WTC11 (cell line): ENCODE results near the gene PPP3R1. TPM values are rescaled to one million over a fixed set of nuclear protein-coding genes. Genes with fewer than 3 reads are reported as not detected.

Source experiments
- ATAC-seq: fragments of 200-7000 bp; cut with Tn5 transposase; 2 replicates; pipeline ENCODE4 v1.10.0; 2021; ENCODE audit warnings: mild to moderate bottlenecking, moderate library complexity
- CTCF ChIA-PET: fragments of 300-600 bp; sonication (Branson Sonifier 250); formaldehyde crosslinking; loops from one replicate; lab custom pipeline; 2021; ENCODE audit warnings: antibody characterized with exemption; lab: Charles Lee
- POLR2A ChIA-PET: fragments of 350-600 bp; sonication (Branson Sonifier 250); formaldehyde crosslinking; loops from one replicate; lab custom pipeline; 2021; ENCODE audit warnings: antibody characterized with exemption; lab: Charles Lee
- DNase-seq: peaks from one replicate; pipeline ENCODE4 v3.0.0; 2021; ENCODE audit warnings: low spot score
- H3K27ac Mint-ChIP-seq: 2 replicates; pipeline ENCODE4 v1.8.0; 2021; ENCODE audit warnings: mixed read lengths
- H3K27me3 Mint-ChIP-seq: 2 replicates; pipeline ENCODE4 v1.8.0; 2021; ENCODE audit warnings: low read depth, mild to moderate bottlenecking, moderate library complexity, mixed read lengths
- H3K36me3 Mint-ChIP-seq: 2 replicates; pipeline ENCODE4 v1.8.0; 2021; ENCODE audit warnings: mixed read lengths
- H3K4me1 Mint-ChIP-seq: 2 replicates; pipeline ENCODE4 v1.8.0; 2022; ENCODE audit warnings: mixed read lengths
- H3K4me3 Mint-ChIP-seq: 2 replicates; pipeline ENCODE4 v1.8.0; 2021; ENCODE audit warnings: mild to moderate bottlenecking, moderate library complexity, mixed read lengths
- H3K9me3 Mint-ChIP-seq: 2 replicates; pipeline ENCODE4 v1.8.0; 2021; ENCODE audit warnings: mixed read lengths
- AFF4 ChIP-seq: sonication (generic); formaldehyde crosslinking; IDR thresholded peaks from 2 replicates; pipeline ENCODE4 v1.8.1; 2023; ENCODE audit warnings: mild to moderate bottlenecking, missing genetic modification reagents, borderline replicate concordance
- ATF1 ChIP-seq: sonication (generic); formaldehyde crosslinking; IDR thresholded peaks from 2 replicates; pipeline ENCODE4 v1.8.1; 2023; ENCODE audit warnings: mild to moderate bottlenecking, moderate library complexity, missing genetic modification reagents
- ELF4 ChIP-seq: sonication (generic); formaldehyde crosslinking; IDR thresholded peaks from 2 replicates; pipeline ENCODE4 v1.8.1; 2022; ENCODE audit warnings: low read depth, mild to moderate bottlenecking, moderate library complexity, missing genetic modification reagents
- ERG ChIP-seq: fragments of 250-450 bp; sonication (Bioruptor Pico); IDR thresholded peaks from 2 replicates; pipeline ENCODE4 v1.8.0; 2021; ENCODE audit warnings: mild to moderate bottlenecking
- ETV6 ChIP-seq: sonication (generic); formaldehyde crosslinking; IDR thresholded peaks from 2 replicates; pipeline ENCODE4 v1.8.1; 2022; ENCODE audit warnings: mild to moderate bottlenecking, missing genetic modification reagents
- FOXJ3 ChIP-seq: sonication (generic); formaldehyde crosslinking; IDR thresholded peaks from 2 replicates; pipeline ENCODE4 v1.9.0; 2021; ENCODE audit warnings: missing genetic modification reagents, mild to moderate bottlenecking, borderline replicate concordance
- FOXP1 ChIP-seq: sonication (generic); formaldehyde crosslinking; IDR thresholded peaks from 2 replicates; pipeline ENCODE4 v1.8.0; 2022; ENCODE audit warnings: missing genetic modification reagents, mild to moderate bottlenecking, moderate library complexity, borderline replicate concordance
- GTF2I ChIP-seq: fragments of 250-450 bp; sonication (Bioruptor Pico); conservative IDR thresholded peaks from 2 replicates; pipeline ENCODE4 v1.4.0; 2021; ENCODE audit warnings: mild to moderate bottlenecking
- HMGA2 ChIP-seq: fragments of 250-450 bp; sonication (Bioruptor Pico); IDR thresholded peaks from 2 replicates; pipeline ENCODE4 v1.4.0; 2021; ENCODE audit warnings: mild to moderate bottlenecking, moderate library complexity
- IRF1 ChIP-seq: sonication (generic); formaldehyde crosslinking; IDR thresholded peaks from 2 replicates; pipeline ENCODE4 v1.8.0; 2023; ENCODE audit warnings: missing genetic modification reagents
- JAZF1 ChIP-seq: fragments of 250-450 bp; sonication (Bioruptor Pico); IDR thresholded peaks from 2 replicates; pipeline ENCODE4 v1.9.0; 2021; ENCODE audit warnings: moderate library complexity, mild to moderate bottlenecking, inconsistent platforms
- KAT7 ChIP-seq: sonication (generic); formaldehyde crosslinking; IDR thresholded peaks from 2 replicates; pipeline ENCODE4 v1.8.1; 2023; ENCODE audit warnings: missing genetic modification reagents, mild to moderate bottlenecking, borderline replicate concordance
- NFE2L1 ChIP-seq: sonication (generic); formaldehyde crosslinking; IDR thresholded peaks from 2 replicates; pipeline ENCODE4 v1.8.1; 2023; ENCODE audit warnings: missing genetic modification reagents
- OVOL2 ChIP-seq: fragments of 250-450 bp; sonication (Bioruptor Pico); IDR thresholded peaks from 2 replicates; pipeline ENCODE4 v1.9.0; 2021; ENCODE audit warnings: mild to moderate bottlenecking, borderline replicate concordance
- PRRX2 ChIP-seq: fragments of 250-450 bp; sonication (Bioruptor Pico); IDR thresholded peaks from 2 replicates; pipeline ENCODE4 v1.8.0; 2021; ENCODE audit warnings: mild to moderate bottlenecking
- SMAD3 ChIP-seq: sonication (generic); formaldehyde crosslinking; IDR thresholded peaks from 2 replicates; pipeline ENCODE4 v1.8.0; 2022; ENCODE audit warnings: missing genetic modification reagents, mild to moderate bottlenecking, borderline replicate concordance
- SOX15 ChIP-seq: fragments of 250-450 bp; sonication (Bioruptor Pico); IDR thresholded peaks from 2 replicates; pipeline ENCODE4 v1.9.0; 2021; ENCODE audit warnings: mild to moderate bottlenecking
- TEAD1 ChIP-seq: sonication (generic); formaldehyde crosslinking; IDR thresholded peaks from 2 replicates; pipeline ENCODE4 v1.8.0; 2022; ENCODE audit warnings: mild to moderate bottlenecking, missing genetic modification reagents
- USF2 ChIP-seq: sonication (generic); formaldehyde crosslinking; IDR thresholded peaks from 2 replicates; pipeline ENCODE4 v1.8.1; 2023; ENCODE audit warnings: mild to moderate bottlenecking, missing genetic modification reagents, moderate library complexity
- ZBTB21 ChIP-seq: sonication (generic); formaldehyde crosslinking; IDR thresholded peaks from 2 replicates; pipeline ENCODE4 v1.8.1; 2023; ENCODE audit warnings: mild to moderate bottlenecking, missing genetic modification reagents, borderline replicate concordance
- ZMAT4 ChIP-seq: fragments of 250-450 bp; sonication (Bioruptor Pico); IDR thresholded peaks from 2 replicates; pipeline ENCODE4 v1.9.0; 2021; ENCODE audit warnings: mild to moderate bottlenecking
- ZNF138 ChIP-seq: sonication (generic); formaldehyde crosslinking; conservative IDR thresholded peaks from 2 replicates; pipeline ENCODE4 v1.8.1; 2022; ENCODE audit warnings: mild to moderate bottlenecking, moderate library complexity, missing genetic modification reagents
- ZNF219 ChIP-seq: sonication (generic); formaldehyde crosslinking; IDR thresholded peaks from 2 replicates; pipeline ENCODE4 v1.8.0; 2023; ENCODE audit warnings: missing genetic modification reagents, mild to moderate bottlenecking, borderline replicate concordance
- ZNF232 ChIP-seq: sonication (generic); formaldehyde crosslinking; IDR thresholded peaks from 2 replicates; pipeline ENCODE4 v1.8.0; 2022; ENCODE audit warnings: mild to moderate bottlenecking, missing genetic modification reagents
- ZNF281 ChIP-seq: sonication (generic); formaldehyde crosslinking; IDR thresholded peaks from 2 replicates; pipeline ENCODE4 v1.8.0; 2023; ENCODE audit warnings: mild to moderate bottlenecking, missing genetic modification reagents
- ZNF416 ChIP-seq: fragments of 250-450 bp; sonication (Bioruptor Pico); IDR thresholded peaks from 2 replicates; pipeline ENCODE4 v1.9.0; 2021; ENCODE audit warnings: mild to moderate bottlenecking, inconsistent platforms
- ZSCAN18 ChIP-seq: fragments of 250-450 bp; sonication (Bioruptor Pico); IDR thresholded peaks from 2 replicates; pipeline ENCODE4 v2.1.2; 2022; ENCODE audit warnings: mild to moderate bottlenecking, moderate library complexity
- total RNA-seq: library from RNA; stranded (reverse); gene quantifications from 3 replicates; pipeline ENCODE4 v1.2.3, GENCODE V29; 2021

The PPP3R1 gene
- total RNA-seq, 1 experiment from 2014 or later, result 61.4 TPM

GRCh38 chr2:68248806-68249205, 3.5 kb downstream of the PPP3R1 start:
- no peak for TF ChIP-seq USF2 (CRISPR knock-in tag)
- TF ChIP-seq IRF1, result no peak
- no peak for TF ChIP-seq FOXP1 (CRISPR knock-in tag)
- TF ChIP-seq JAZF1 (CRISPR knock-in tag), result no peak
- no peak for TF ChIP-seq ZNF138 (CRISPR knock-in tag)
- no peak for TF ChIP-seq NFE2L1 (CRISPR knock-in tag)
- no peak for TF ChIP-seq OVOL2 (CRISPR knock-in tag)
- no peak for TF ChIP-seq KAT7
- TF ChIP-seq ELF4 (CRISPR knock-in tag), result no peak
- no peak for TF ChIP-seq GTF2I (CRISPR knock-in tag)
- no peak for TF ChIP-seq ATF1 (CRISPR knock-in tag)
- no peak for TF ChIP-seq ZMAT4 (CRISPR knock-in tag)
- TF ChIP-seq ZBTB21, result no peak
- no peak for TF ChIP-seq HMGA2 (CRISPR knock-in tag)
- TF ChIP-seq AFF4 (CRISPR knock-in tag), result no peak
- TF ChIP-seq ZNF232 (CRISPR knock-in tag), result no peak
- H3K27ac Mint-ChIP-seq, result no peak overlapping the region; the same call in 1 of the 2 replicates
- H3K4me3 Mint-ChIP-seq, result peak overlapping the region; percentile 35
- no peaks in the 10 kb centered on the region for H3K9me3 Mint-ChIP-seq
- no peaks in the 10 kb centered on the region for H3K27me3 Mint-ChIP-seq
- DNase-seq, result no peak
- H3K36me3 Mint-ChIP-seq, result peaks cover 7% of the 10 kb centered on the region
- H3K4me1 Mint-ChIP-seq, result peaks cover 14% of the 10 kb centered on the region
- POLR2A ChIA-PET, result no interaction called here
- ATAC-seq, result no peak
- CTCF ChIA-PET, result interaction anchor here (1.4 kb wide), 1 partner anchor 127 kb away, joined by 4 read pairs; no protein-coding TSS in a partner anchor

- no peak for ATAC-seq
- no peak for TF ChIP-seq ZSCAN18 (CRISPR knock-in tag)
- TF ChIP-seq ZNF219, result no peak
- no peak for TF ChIP-seq SOX15 (CRISPR knock-in tag)
- TF ChIP-seq SMAD3 (CRISPR knock-in tag), result no peak
- no peak for TF ChIP-seq FOXJ3 (CRISPR knock-in tag)
- no peak for TF ChIP-seq ERG (CRISPR knock-in tag)
- no peak for TF ChIP-seq PRRX2 (CRISPR knock-in tag)
- no peak for TF ChIP-seq ZNF416
- TF ChIP-seq ZBTB21, result no peak
- TF ChIP-seq ETV6 (CRISPR knock-in tag), result no peak
- no peak for TF ChIP-seq ZNF281 (CRISPR knock-in tag)
- no peak for TF ChIP-seq TEAD1 (CRISPR knock-in tag)
These were observed 4.0 kb downstream of the PPP3R1 start for GRCh38 chr2:68248361-68248760.

More at GRCh38 chr2:68248361-68248760, 4.0 kb downstream of the PPP3R1 start:
- DNase-seq, result no peak
- no peaks in the 10 kb centered on the region for H3K27me3 Mint-ChIP-seq
- peaks cover 7% of the 10 kb centered on the region for H3K36me3 Mint-ChIP-seq
- ChIA-PET CTCF (interaction anchor here (1.4 kb wide), 1 partner anchor 126 kb away, joined by 4 read pairs; no protein-coding TSS in a partner anchor), POLR2A (no interaction called here)
- no peak overlapping the region for H3K4me3 Mint-ChIP-seq
- peaks cover 14% of the 10 kb centered on the region for H3K4me1 Mint-ChIP-seq
- no peak overlapping the region for H3K27ac Mint-ChIP-seq
- H3K9me3 Mint-ChIP-seq, result no peaks in the 10 kb centered on the region
